Esophagus squamous epithelium (tissue), 4 donors: ENCODE data around the gene DCC.

Source experiments
- POLR2A ChIP-seq, 4 donors: fragments of 450-650 bp; IDR thresholded peaks; one replicate each; pipeline ENCODE4 v1.6.1; 2017; ENCODE audit warnings: antibody characterized with exemption in 4 of 4, mild to moderate bottlenecking in 4 of 4, moderate library complexity in 3 of 4
- TF ChIP-seq, protein P1 (sequence below), 6 experiments: fragments of 450-650 bp in 4 of 6; fragments of 200-600 bp in 2 of 6; sonication (generic) in 2 of 6; IDR thresholded peaks; one replicate each; pipeline ENCODE4 v1.5.1; 2016 to 2019; ENCODE audit warnings: antibody characterized with exemption in 6 of 6, mild to moderate bottlenecking in 4 of 6, moderate library complexity in 4 of 6

DNA sequence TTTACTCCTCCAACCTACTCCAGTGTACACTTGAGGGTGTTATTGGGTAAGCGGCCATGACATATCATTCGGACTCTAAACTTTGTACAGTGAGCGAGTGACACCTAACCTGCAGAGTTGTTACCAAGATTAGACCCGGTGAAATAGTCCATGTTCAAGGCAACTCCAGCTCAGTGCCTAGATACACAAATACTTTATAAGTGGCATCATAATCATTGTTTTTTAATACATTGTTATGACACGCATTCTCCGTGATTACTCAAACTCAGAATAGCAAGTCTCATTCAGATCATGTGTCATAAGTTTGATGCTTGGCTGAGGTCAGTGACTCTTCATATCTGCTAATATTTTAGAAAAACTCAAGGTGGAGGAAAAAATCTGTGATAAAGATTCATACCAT lies 597.8 kb downstream of the DCC start:
- no peak for TF ChIP-seq POLR2A (IDR thresholded peaks at IDR 0.05)
- TF ChIP-seq, protein P1, sequence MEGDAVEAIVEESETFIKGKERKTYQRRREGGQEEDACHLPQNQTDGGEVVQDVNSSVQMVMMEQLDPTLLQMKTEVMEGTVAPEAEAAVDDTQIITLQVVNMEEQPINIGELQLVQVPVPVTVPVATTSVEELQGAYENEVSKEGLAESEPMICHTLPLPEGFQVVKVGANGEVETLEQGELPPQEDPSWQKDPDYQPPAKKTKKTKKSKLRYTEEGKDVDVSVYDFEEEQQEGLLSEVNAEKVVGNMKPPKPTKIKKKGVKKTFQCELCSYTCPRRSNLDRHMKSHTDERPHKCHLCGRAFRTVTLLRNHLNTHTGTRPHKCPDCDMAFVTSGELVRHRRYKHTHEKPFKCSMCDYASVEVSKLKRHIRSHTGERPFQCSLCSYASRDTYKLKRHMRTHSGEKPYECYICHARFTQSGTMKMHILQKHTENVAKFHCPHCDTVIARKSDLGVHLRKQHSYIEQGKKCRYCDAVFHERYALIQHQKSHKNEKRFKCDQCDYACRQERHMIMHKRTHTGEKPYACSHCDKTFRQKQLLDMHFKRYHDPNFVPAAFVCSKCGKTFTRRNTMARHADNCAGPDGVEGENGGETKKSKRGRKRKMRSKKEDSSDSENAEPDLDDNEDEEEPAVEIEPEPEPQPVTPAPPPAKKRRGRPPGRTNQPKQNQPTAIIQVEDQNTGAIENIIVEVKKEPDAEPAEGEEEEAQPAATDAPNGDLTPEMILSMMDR (IDR thresholded peaks at IDR 0.05): no peak
